Measurements from ENCODE around the gene ZCCHC10.

DNA sequence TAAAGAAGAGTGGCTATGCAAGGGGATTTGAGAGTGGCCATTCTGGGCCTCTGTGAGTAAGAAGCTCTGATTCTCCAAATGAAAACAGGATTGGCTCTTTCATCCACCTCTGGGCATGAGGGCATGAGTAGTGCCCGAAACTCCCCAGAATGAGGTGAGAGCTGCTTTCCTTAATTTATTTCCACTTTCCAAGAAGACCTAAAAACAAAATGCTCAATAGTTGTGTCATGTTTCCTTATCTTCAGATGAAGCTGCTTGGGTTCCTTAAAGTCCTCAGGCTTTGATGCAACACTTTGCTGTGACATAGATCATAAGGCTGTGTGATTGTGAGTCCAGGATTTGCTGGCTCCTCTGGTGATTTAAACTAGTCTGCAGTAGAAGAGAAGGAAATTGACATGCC is 3.1 kb upstream of the ZCCHC10 start:
- TF ChIP-seq, protein P1, sequence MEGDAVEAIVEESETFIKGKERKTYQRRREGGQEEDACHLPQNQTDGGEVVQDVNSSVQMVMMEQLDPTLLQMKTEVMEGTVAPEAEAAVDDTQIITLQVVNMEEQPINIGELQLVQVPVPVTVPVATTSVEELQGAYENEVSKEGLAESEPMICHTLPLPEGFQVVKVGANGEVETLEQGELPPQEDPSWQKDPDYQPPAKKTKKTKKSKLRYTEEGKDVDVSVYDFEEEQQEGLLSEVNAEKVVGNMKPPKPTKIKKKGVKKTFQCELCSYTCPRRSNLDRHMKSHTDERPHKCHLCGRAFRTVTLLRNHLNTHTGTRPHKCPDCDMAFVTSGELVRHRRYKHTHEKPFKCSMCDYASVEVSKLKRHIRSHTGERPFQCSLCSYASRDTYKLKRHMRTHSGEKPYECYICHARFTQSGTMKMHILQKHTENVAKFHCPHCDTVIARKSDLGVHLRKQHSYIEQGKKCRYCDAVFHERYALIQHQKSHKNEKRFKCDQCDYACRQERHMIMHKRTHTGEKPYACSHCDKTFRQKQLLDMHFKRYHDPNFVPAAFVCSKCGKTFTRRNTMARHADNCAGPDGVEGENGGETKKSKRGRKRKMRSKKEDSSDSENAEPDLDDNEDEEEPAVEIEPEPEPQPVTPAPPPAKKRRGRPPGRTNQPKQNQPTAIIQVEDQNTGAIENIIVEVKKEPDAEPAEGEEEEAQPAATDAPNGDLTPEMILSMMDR (IDR thresholded peaks at IDR 0.05; ENCODE audit: poor library complexity): no peak
- TF ChIP-seq EZH2phosphoT487 (IDR thresholded peaks at IDR 0.05; ENCODE audit: low read depth, severe bottlenecking, unreplicated experiment): no peak
- TF ChIP-seq EZH2 (IDR thresholded peaks at IDR 0.05; ENCODE audit: borderline replicate concordance): no peak

Measured in hepatocyte (in vitro differentiated cells).